ENCODE results near the gene YEATS2.

- TF ChIP-seq ZFP36 (IDR thresholded peaks at IDR 0.05; ENCODE audit: borderline replicate concordance, partially characterized antibody): no peak
- no peak for TF ChIP-seq RAD21 (conservative IDR thresholded peaks at IDR 0.05 in 1 of 2, IDR thresholded peaks at IDR 0.05 in 1 of 2)
- TF ChIP-seq POLR2A (IDR thresholded peaks at IDR 0.05; ENCODE audit: low read length): no peak
- no peak for TF ChIP-seq BHLHE40 (IDR thresholded peaks at IDR 0.05; ENCODE audit: low read depth, low read length)
- no peak for TF ChIP-seq USF2 (IDR thresholded peaks at IDR 0.05)
- TF ChIP-seq BCL3 (IDR thresholded peaks at IDR 0.05): no peak
- TF ChIP-seq, protein P1, sequence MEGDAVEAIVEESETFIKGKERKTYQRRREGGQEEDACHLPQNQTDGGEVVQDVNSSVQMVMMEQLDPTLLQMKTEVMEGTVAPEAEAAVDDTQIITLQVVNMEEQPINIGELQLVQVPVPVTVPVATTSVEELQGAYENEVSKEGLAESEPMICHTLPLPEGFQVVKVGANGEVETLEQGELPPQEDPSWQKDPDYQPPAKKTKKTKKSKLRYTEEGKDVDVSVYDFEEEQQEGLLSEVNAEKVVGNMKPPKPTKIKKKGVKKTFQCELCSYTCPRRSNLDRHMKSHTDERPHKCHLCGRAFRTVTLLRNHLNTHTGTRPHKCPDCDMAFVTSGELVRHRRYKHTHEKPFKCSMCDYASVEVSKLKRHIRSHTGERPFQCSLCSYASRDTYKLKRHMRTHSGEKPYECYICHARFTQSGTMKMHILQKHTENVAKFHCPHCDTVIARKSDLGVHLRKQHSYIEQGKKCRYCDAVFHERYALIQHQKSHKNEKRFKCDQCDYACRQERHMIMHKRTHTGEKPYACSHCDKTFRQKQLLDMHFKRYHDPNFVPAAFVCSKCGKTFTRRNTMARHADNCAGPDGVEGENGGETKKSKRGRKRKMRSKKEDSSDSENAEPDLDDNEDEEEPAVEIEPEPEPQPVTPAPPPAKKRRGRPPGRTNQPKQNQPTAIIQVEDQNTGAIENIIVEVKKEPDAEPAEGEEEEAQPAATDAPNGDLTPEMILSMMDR (IDR thresholded peaks at IDR 0.05): no peak
Measured at GRCh38 chr3:183745300-183746098, 47.9 kb downstream of the YEATS2 start.
